ENCODE results near the gene LRRC14B.
"Not testable (repeated sequence)": the region's sequence is repeated elsewhere in the genome, so short reads cannot be mapped to it uniquely, and the experiment has no call there.

Gene LRRC14B

GRCh38 chr5:158807-159447 is 32.4 kb upstream of the LRRC14B start:
- DNase-seq = peak; percentile 14

GRCh38 chr5:159448-160172 is 31.7 kb upstream of the LRRC14B start:
- in situ Hi-C loops (cut with MboI; ENCODE audit: low pct_unique_long_range_greater_than_20kb, low sequenced_read_pairs) = no loop called here
- DNase-seq = peak; percentile 51

More at GRCh38 chr5:158807-159447, 32.4 kb upstream of the LRRC14B start:
- in situ Hi-C loops (cut with MboI; ENCODE audit: low pct_unique_long_range_greater_than_20kb, low sequenced_read_pairs) = no loop called here

GRCh38 chr5:160173-160510 is 31.2 kb upstream of the LRRC14B start:
- in situ Hi-C loops (cut with MboI; ENCODE audit: low pct_unique_long_range_greater_than_20kb, low sequenced_read_pairs) = no loop called here
- DNase-seq = no peak

- in situ Hi-C loops (cut with MboI; ENCODE audit: low pct_unique_long_range_greater_than_20kb, low sequenced_read_pairs) = no loop called here
Observed at GRCh38 chr5:160921-161802, 30.1 kb upstream of the LRRC14B start.

GRCh38 chr5:161803-162110 is 29.5 kb upstream of the LRRC14B start:
- in situ Hi-C loops (cut with MboI; ENCODE audit: low pct_unique_long_range_greater_than_20kb, low sequenced_read_pairs) = no loop called here

More at GRCh38 chr5:160921-161802, 30.1 kb upstream of the LRRC14B start:
- no peak for DNase-seq

GRCh38 chr5:162190-162564 is 29.1 kb upstream of the LRRC14B start:
- in situ Hi-C loops (cut with MboI; ENCODE audit: low pct_unique_long_range_greater_than_20kb, low sequenced_read_pairs) = no loop called here
- DNase-seq = no peak

More at GRCh38 chr5:161803-162110, 29.5 kb upstream of the LRRC14B start:
- DNase-seq = no peak

- in situ Hi-C loops (cut with MboI; ENCODE audit: low pct_unique_long_range_greater_than_20kb, low sequenced_read_pairs) = no loop called here
- no peak for DNase-seq
Observed at GRCh38 chr5:162565-163337, 28.5 kb upstream of the LRRC14B start.

GRCh38 chr5:163338-163620 is 28.0 kb upstream of the LRRC14B start:
- DNase-seq = no peak
- in situ Hi-C loops (cut with MboI; ENCODE audit: low pct_unique_long_range_greater_than_20kb, low sequenced_read_pairs) = no loop called here

- in situ Hi-C loops (cut with MboI; ENCODE audit: low pct_unique_long_range_greater_than_20kb, low sequenced_read_pairs) = no loop called here
- DNase-seq = no peak
Observed at GRCh38 chr5:163841-164240, 27.5 kb upstream of the LRRC14B start.

- DNase-seq = no peak
- in situ Hi-C loops (cut with MboI; ENCODE audit: low pct_unique_long_range_greater_than_20kb, low sequenced_read_pairs) = no loop called here
Observed at GRCh38 chr5:164244-164643, 27.1 kb upstream of the LRRC14B start.

GRCh38 chr5:164783-165182 is 26.5 kb upstream of the LRRC14B start:
- in situ Hi-C loops (cut with MboI; ENCODE audit: low pct_unique_long_range_greater_than_20kb, low sequenced_read_pairs); DNase-seq: not testable (repeated sequence)

GRCh38 chr5:166441-167372 is 24.6 kb upstream of the LRRC14B start:
- in situ Hi-C loops (cut with MboI; ENCODE audit: low pct_unique_long_range_greater_than_20kb, low sequenced_read_pairs) = no loop called here

GRCh38 chr5:167511-167910 is 23.8 kb upstream of the LRRC14B start:
- no peak for DNase-seq

More at GRCh38 chr5:166441-167372, 24.6 kb upstream of the LRRC14B start:
- no peak for DNase-seq

GRCh38 chr5:167982-168660 is 23.2 kb upstream of the LRRC14B start:
- no peak for DNase-seq
- in situ Hi-C loops (cut with MboI; ENCODE audit: low pct_unique_long_range_greater_than_20kb, low sequenced_read_pairs) = no loop called here

More at GRCh38 chr5:167511-167910, 23.8 kb upstream of the LRRC14B start:
- in situ Hi-C loops (cut with MboI; ENCODE audit: low pct_unique_long_range_greater_than_20kb, low sequenced_read_pairs) = no loop called here

- in situ Hi-C loops (cut with MboI; ENCODE audit: low pct_unique_long_range_greater_than_20kb, low sequenced_read_pairs) = no loop called here
- DNase-seq = no peak
Observed at GRCh38 chr5:169071-169727, 22.1 kb upstream of the LRRC14B start.

GRCh38 chr5:169728-170094 is 21.6 kb upstream of the LRRC14B start:
- no peak for DNase-seq
- in situ Hi-C loops (cut with MboI; ENCODE audit: low pct_unique_long_range_greater_than_20kb, low sequenced_read_pairs) = no loop called here

- DNase-seq = no peak
- in situ Hi-C loops (cut with MboI; ENCODE audit: low pct_unique_long_range_greater_than_20kb, low sequenced_read_pairs) = no loop called here
Observed at GRCh38 chr5:170971-171800, 20.1 kb upstream of the LRRC14B start.

Data from KBM-7 (cell line).